Gastrocnemius medialis (tissue), 4 donors: ENCODE results near the gene SRGAP1. TPM values are rescaled to one million over a fixed set of nuclear protein-coding genes. Genes with fewer than 3 reads are reported as not detected.

ENCODE experiments used
- ATAC-seq, 2 donors: fragments of 150-250 bp; one replicate each; pipeline ENCODE4 v1.9.1; 2016
- DNase-seq, 2 donors: peaks; one replicate each; pipeline ENCODE4 v3.0.0-alpha.2; 2019
- H3K27ac ChIP-seq, 4 donors: fragments of 200-600 bp; sonication (generic); 1 replicate in 1 of 4; 2 replicates in 3 of 4; pipeline ENCODE4 v1.5.1; 2016 to 2018; ENCODE audit warnings: mild to moderate bottlenecking in 2 of 4, moderate library complexity in 1 of 4
- H3K27me3 ChIP-seq, 3 donors: fragments of 200-600 bp; sonication (generic) in 2 of 3; 1 replicate in 1 of 3; 2 replicates in 2 of 3; pipeline versions ENCODE4 v1.5.1 to v1.6.0; 2016 to 2019; ENCODE audit warnings: mild to moderate bottlenecking in 1 of 3, moderate library complexity in 1 of 3
- H3K36me3 ChIP-seq, 2 donors: fragments of 200-600 bp; sonication (generic) in 1 of 2; one replicate each; pipeline ENCODE4 v1.5.1; 2017 to 2018
- H3K4me1 ChIP-seq, 2 donors: fragments of 200-600 bp; sonication (generic) in 1 of 2; one replicate each; pipeline ENCODE4 v1.5.1; 2016 to 2017; ENCODE audit warnings: mild to moderate bottlenecking in 2 of 2
- H3K4me3 ChIP-seq, 4 donors: fragments of 200-600 bp; sonication (generic) in 3 of 4; 1 replicate in 1 of 4; 2 replicates in 3 of 4; pipeline ENCODE4 v1.5.1; 2016 to 2019; ENCODE audit warnings: mild to moderate bottlenecking in 2 of 4
- H3K9me3 ChIP-seq, 3 donors: fragments of 200-600 bp; sonication (generic) in 2 of 3; 1 replicate in 1 of 3; 2 replicates in 2 of 3; pipeline ENCODE4 v1.5.1; 2016 to 2019
- CTCF ChIP-seq, 5 experiments: fragments of 450-650 bp in 3 of 5; fragments of 200-600 bp in 2 of 5; sonication (generic) in 2 of 5; IDR thresholded peaks in 4 of 5; conservative IDR thresholded peaks in 1 of 5; 1 replicate in 4 of 5; 2 replicates in 1 of 5; pipeline ENCODE4 v1.5.1; 2016 to 2019; ENCODE audit warnings: antibody characterized with exemption in 5 of 5, mild to moderate bottlenecking in 3 of 5, moderate library complexity in 3 of 5
- POLR2A ChIP-seq, 2 donors: fragments of 450-650 bp; IDR thresholded peaks; one replicate each; pipeline ENCODE4 v1.6.1; 2017; ENCODE audit warnings: antibody characterized with exemption in 2 of 2, mild to moderate bottlenecking in 2 of 2, moderate library complexity in 2 of 2
- in situ Hi-C, 4 donors: fragments of 200-750 bp; cut with MboI; loops; one replicate each; pipeline versions ENCODE4 v1.15.0 to v1.8.0; 2017; ENCODE audit warnings: low sequenced_read_pairs in 4 of 4
- intact Hi-C: fragments of 100-400 bp; cut with DNase I; formaldehyde crosslinking; loops from one replicate; pipeline ENCODE4 v1.15.1; 2023; ENCODE audit warnings: low total_unique reads
- total RNA-seq, 4 donors: library from RNA; depleted of rRNA; stranded (reverse); fragments of >200 nt; gene quantifications; one replicate each; pipeline versions ENCODE4 v1.1.0 to v1.2.3, GENCODE V29; 2016

The SRGAP1 gene
- total RNA-seq, result under 1 TPM; 0.36 to 0.85 (median 0.66) TPM

GRCh38 chr12:63844391-63845341 is at the start of gene SRGAP1:
Gene SRGAP1, plus strand, starts transcription at chr12:63844700. Its CDS starts 117 bp downstream, at chr12:63844817.
- H3K27ac ChIP-seq, result peak within 1 kb of the TSS; percentile 79 to 85 (median 83)
- no peaks in the 10 kb centered on the region for H3K36me3 ChIP-seq
- DNase-seq (peak; percentile 25 to 37), ATAC-seq (peak; percentile 46 to 54)
- peak within 1 kb of the TSS; percentile 73 to 91 (median 84) for H3K4me3 ChIP-seq
- H3K27me3 ChIP-seq, result no peaks in the 10 kb centered on the region
- intact Hi-C loops (loop anchor here (5.0 kb wide), 4 partner anchors 62 to 608 kb away; partner anchors contain the start of genes TBK1 and XPOT), in situ Hi-C loops (loop anchor here in 3 of 4 donors (5.0 to 25.0 kb wide), 4 partner anchors 333 to 543 kb away; partner anchors contain the start of gene C12orf56 (in 1 of the 3))
- H3K9me3 ChIP-seq, result no peaks in the 10 kb centered on the region
- TF ChIP-seq POLR2A (IDR thresholded peaks at IDR 0.05) (no peak), CTCF (IDR thresholded peaks at IDR 0.05 in 4 of 5, conservative IDR thresholded peaks at IDR 0.05 in 1 of 5) (no peak)
- H3K4me1 ChIP-seq, result peaks cover 4 to 7% of the 10 kb centered on the region in 2 donors

- no peaks in the 10 kb centered on the region for H3K9me3 ChIP-seq
- DNase-seq (no peak), ATAC-seq (no peak)
- H3K27ac ChIP-seq, result no peak overlapping the region
- in situ Hi-C loops, result no loop called here
- intact Hi-C loops, result no loop called here
- H3K4me1 ChIP-seq, result no peaks in the 10 kb centered on the region
- no peaks in the 10 kb centered on the region for H3K27me3 ChIP-seq
- peaks cover 0 to 19% of the 10 kb centered on the region in 2 donors for H3K36me3 ChIP-seq
- H3K4me3 ChIP-seq, result no peak overlapping the region
- TF ChIP-seq CTCF (IDR thresholded peaks at IDR 0.05 in 4 of 5, conservative IDR thresholded peaks at IDR 0.05 in 1 of 5) (no peak), POLR2A (IDR thresholded peaks at IDR 0.05) (no peak)
Measured at GRCh38 chr12:63795032-63795687, 49.3 kb upstream of the SRGAP1 start.

- DNase-seq, result no peak
- intact Hi-C loops, result no loop called here
- no peak for ATAC-seq
- Histone ChIP-seq H3K36me3 (peaks cover 0 to 11% of the 10 kb centered on the region in 2 donors), H3K9me3 (no peaks in the 10 kb centered on the region), H3K27ac (no peak overlapping the region), H3K4me1 (no peaks in the 10 kb centered on the region), H3K27me3 (no peaks in the 10 kb centered on the region), H3K4me3 (no peak overlapping the region)
- no peak for TF ChIP-seq CTCF (IDR thresholded peaks at IDR 0.05 in 4 of 5, conservative IDR thresholded peaks at IDR 0.05 in 1 of 5)
- no peak for TF ChIP-seq POLR2A (IDR thresholded peaks at IDR 0.05)
- in situ Hi-C loops, result no loop called here
Measured at GRCh38 chr12:63795944-63796343, 48.6 kb upstream of the SRGAP1 start.

GRCh38 chr12:63802012-63802608 is 42.4 kb upstream of the SRGAP1 start:
- H3K36me3 ChIP-seq, result no peaks in the 10 kb centered on the region
- H3K4me1 ChIP-seq, result no peaks in the 10 kb centered on the region
- in situ Hi-C loops (loop anchor here in 1 of 4 donors (25.0 kb wide), 1 partner anchor 690 kb away; no protein-coding TSS in a partner anchor), intact Hi-C loops (loop anchor here (10.0 kb wide), 1 partner anchor 697 kb away; no protein-coding TSS in a partner anchor)
- no peaks in the 10 kb centered on the region for H3K9me3 ChIP-seq
- no peak for ATAC-seq
- TF ChIP-seq POLR2A (IDR thresholded peaks at IDR 0.05) (no peak), CTCF (IDR thresholded peaks at IDR 0.05 in 4 of 5, conservative IDR thresholded peaks at IDR 0.05 in 1 of 5) (peak in 3 of 5 experiments; percentile 21 to 52 (median 51))
- H3K27ac ChIP-seq, result no peak overlapping the region
- no peaks in the 10 kb centered on the region for H3K27me3 ChIP-seq
- no peak overlapping the region for H3K4me3 ChIP-seq
- DNase-seq, result no peak
